Psoas muscle (tissue), 8 donors: ENCODE results near the gene KIAA0825. TPM values are rescaled to one million over a fixed set of nuclear protein-coding genes. Genes with fewer than 3 reads are reported as not detected.

ENCODE experiments used
- ATAC-seq, 4 donors: fragments of 200-7000 bp; cut with Tn5 transposase; one replicate each; pipeline ENCODE4 v1.9.1; 2020; ENCODE audit warnings: moderate library complexity in 3 of 4, mild to moderate bottlenecking in 2 of 4
- DNase-seq, 2 donors: peaks; one replicate each; pipeline ENCODE4 v3.0.0-alpha.2; 2020
- H3K27ac ChIP-seq: fragments of 200-600 bp; one replicate; pipeline ENCODE4 v1.8.0; 2022
- H3K27me3 ChIP-seq, 3 donors: fragments of 200-600 bp in 1 of 3; one replicate each; pipeline versions ENCODE4 v1.6.1 to v1.8.0; 2013 to 2022; ENCODE audit warnings: low read length in 2 of 3, mild to moderate bottlenecking in 2 of 3, moderate library complexity in 1 of 3; ENCODE audit not compliant: insufficient read depth in 3 of 3
- H3K36me3 ChIP-seq, 2 donors: fragments of 200-600 bp in 1 of 2; one replicate each; pipeline versions ENCODE4 v1.6.1 to v1.8.0; 2013 to 2022; ENCODE audit warnings: low read depth in 1 of 2, mild to moderate bottlenecking in 1 of 2, moderate library complexity in 1 of 2; ENCODE audit not compliant: insufficient read depth in 1 of 2
- H3K4me1 ChIP-seq: fragments of 200-600 bp; one replicate; pipeline ENCODE4 v1.8.0; 2022
- H3K4me3 ChIP-seq: fragments of 200-600 bp; one replicate; pipeline ENCODE4 v1.8.0; 2022; ENCODE audit warnings: mild to moderate bottlenecking
- H3K9me3 ChIP-seq: fragments of 200-600 bp; one replicate; pipeline ENCODE4 v1.8.0; 2022
- CTCF ChIP-seq: fragments of 200-600 bp; IDR thresholded peaks from one replicate; pipeline ENCODE4 v1.8.0; 2022; ENCODE audit warnings: antibody characterized with exemption
- WGBS, 3 donors: extraction: QIAGEN DNeasy Blood & Tissue Kit; methylation state at CpG; one replicate each; pipeline versions ENCODE4 v1.1.6 to v1.1.7; 2013; 5-methylcytosine and 5-hydroxymethylcytosine counted together
- intact Hi-C, 2 donors: fragments of 100-400 bp; cut with DNase I; formaldehyde crosslinking; loops; one replicate each; pipeline versions ENCODE4 v1.11.0 to v1.14.2; 2022
- polyA plus RNA-seq, 3 donors: library from polyadenylated mRNA; stranded (reverse); fragments of 200-250 nt; gene quantifications; one replicate each; pipeline ENCODE4 v1.2.3, GENCODE V29; 2013
- total RNA-seq, 4 donors: library from RNA; stranded (reverse); fragmentation: NEBNext Ultra II Directional in 2 of 4; extraction: Animal tissue kit (Norgen Biotek cat#: 25700) in 2 of 4; gene quantifications; one replicate each; pipeline versions ENCODE4 v1.2.1 to v1.2.4, GENCODE V29; 2021 to 2023
- donor health status: healthy with polysubstance abuse.
- donor health status: DM: no; HTN: no; CAD: no; lungs with moderate emphysema.
- donor health status: Bipolar disorder and iron deficiency.
- donor health status: healthy.
- donor health status: DM: yes; HTN: yes; CAD: no.
- donor health status: DM: no; HTN: no; CAD: no.
- donor health status: DM: no; HTN: no; CAD: no.
- donor health status: DM: yes; HTN: yes; CAD: no.

KIAA0825 gene
- total and polyA plus RNA-seq, 7 donors: 0.41 to 1.5 (median 1.1) TPM

- no peaks in the 10 kb centered on the region for H3K27me3 ChIP-seq
- no peaks in the 10 kb centered on the region for H3K36me3 ChIP-seq
- DNase-seq (no peak), ATAC-seq (no peak)
- no peak overlapping the region for H3K27ac ChIP-seq
- H3K4me3 ChIP-seq: no peak overlapping the region
- intact Hi-C loops: loop anchor here in 1 of 2 donors (10.0 kb wide), 1 partner anchor 173 kb away; no protein-coding TSS in a partner anchor
- TF ChIP-seq CTCF: no peak
- no peaks in the 10 kb centered on the region for H3K9me3 ChIP-seq
- H3K4me1 ChIP-seq: no peaks in the 10 kb centered on the region
- 93 to 95% (median 94%) methylated on average over 1 of the region's 1 CpG for WGBS, 3 donors
Observed at GRCh38 chr5:94522117-94522516, 96.3 kb downstream of the KIAA0825 start.

GRCh38 chr5:94517490-94518488 lies 100.6 kb downstream of the KIAA0825 start:
- H3K9me3 ChIP-seq: no peaks in the 10 kb centered on the region
- DNase-seq (no peak), ATAC-seq (peak in 1 of 4 donors; percentile 56)
- no peaks in the 10 kb centered on the region for H3K27me3 ChIP-seq
- no peak overlapping the region for H3K27ac ChIP-seq
- intact Hi-C loops: no loop called here
- no peak for TF ChIP-seq CTCF
- no peaks in the 10 kb centered on the region for H3K36me3 ChIP-seq
- no peak overlapping the region for H3K4me3 ChIP-seq
- H3K4me1 ChIP-seq: no peaks in the 10 kb centered on the region
- WGBS, 3 donors: 80 to 99% (median 95%) methylated on average over 3 of the region's 3 CpGs

- Histone ChIP-seq H3K4me1 (no peaks in the 10 kb centered on the region), H3K9me3 (no peaks in the 10 kb centered on the region), H3K36me3 (no peaks in the 10 kb centered on the region), H3K27me3 (no peaks in the 10 kb centered on the region), H3K4me3 (no peak overlapping the region), H3K27ac (no peak overlapping the region)
- WGBS, 3 donors: 94 to 99% (median 97%) methylated on average over 5 of the region's 5 CpGs
- ATAC-seq (no peak), DNase-seq (no peak)
- no peak for TF ChIP-seq CTCF
- intact Hi-C loops: no loop called here
Observed at GRCh38 chr5:94516148-94516547, 102.3 kb downstream of the KIAA0825 start.

- Histone ChIP-seq H3K27ac (no peak overlapping the region), H3K9me3 (no peaks in the 10 kb centered on the region), H3K27me3 (no peaks in the 10 kb centered on the region), H3K4me3 (no peak overlapping the region), H3K4me1 (no peaks in the 10 kb centered on the region), H3K36me3 (no peaks in the 10 kb centered on the region)
- no peak for TF ChIP-seq CTCF
- DNase-seq: no peak
- 30 to 31% (median 30%) methylated on average over 4 of the region's 4 CpGs for WGBS, 3 donors
- ATAC-seq: no peak
- intact Hi-C loops: no loop called here
Observed at GRCh38 chr5:94508461-94509148, 109.8 kb downstream of the KIAA0825 start.
